Gastroesophageal sphincter (tissue), 3 donors: ENCODE results near the gene FNDC3A.
"Not testable (repeated sequence)": the region's sequence is repeated elsewhere in the genome, so short reads cannot be mapped to it uniquely, and the experiment has no call there.

Source experiments
- EP300 ChIP-seq: sonication (generic); formaldehyde crosslinking; IDR thresholded peaks from one replicate; pipeline ENCODE4 v1.6.1; 2017; ENCODE audit warnings: antibody characterized with exemption, mild to moderate bottlenecking
- TF ChIP-seq, protein P1 (sequence below), 4 experiments: fragments of 200-600 bp in 2 of 4; fragments of 450-650 bp in 2 of 4; sonication (generic) in 1 of 4; IDR thresholded peaks; one replicate each; pipeline ENCODE4 v1.5.1; 2017 to 2019; ENCODE audit warnings: antibody characterized with exemption in 4 of 4, mild to moderate bottlenecking in 2 of 4, moderate library complexity in 2 of 4

DNA sequence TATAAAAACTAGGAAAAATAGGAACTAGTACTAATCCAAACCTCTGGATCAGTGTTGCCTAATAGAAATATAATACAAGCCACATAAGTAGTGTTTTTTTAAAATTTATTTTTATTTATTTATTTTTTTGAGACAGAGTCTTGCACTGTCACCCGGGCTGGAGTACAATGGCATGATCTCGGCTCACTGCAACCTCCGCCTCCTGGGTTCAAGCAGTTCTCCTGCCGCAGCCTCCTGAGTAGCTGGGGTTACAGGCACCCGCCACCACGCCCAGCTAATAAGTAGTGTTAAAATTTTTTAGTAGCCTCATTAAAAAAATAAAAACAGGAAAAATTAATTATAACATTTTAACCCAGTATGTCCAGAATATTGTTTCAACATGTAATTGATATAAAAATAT is 94.3 kb downstream of the FNDC3A start:
- TF ChIP-seq, protein P1, sequence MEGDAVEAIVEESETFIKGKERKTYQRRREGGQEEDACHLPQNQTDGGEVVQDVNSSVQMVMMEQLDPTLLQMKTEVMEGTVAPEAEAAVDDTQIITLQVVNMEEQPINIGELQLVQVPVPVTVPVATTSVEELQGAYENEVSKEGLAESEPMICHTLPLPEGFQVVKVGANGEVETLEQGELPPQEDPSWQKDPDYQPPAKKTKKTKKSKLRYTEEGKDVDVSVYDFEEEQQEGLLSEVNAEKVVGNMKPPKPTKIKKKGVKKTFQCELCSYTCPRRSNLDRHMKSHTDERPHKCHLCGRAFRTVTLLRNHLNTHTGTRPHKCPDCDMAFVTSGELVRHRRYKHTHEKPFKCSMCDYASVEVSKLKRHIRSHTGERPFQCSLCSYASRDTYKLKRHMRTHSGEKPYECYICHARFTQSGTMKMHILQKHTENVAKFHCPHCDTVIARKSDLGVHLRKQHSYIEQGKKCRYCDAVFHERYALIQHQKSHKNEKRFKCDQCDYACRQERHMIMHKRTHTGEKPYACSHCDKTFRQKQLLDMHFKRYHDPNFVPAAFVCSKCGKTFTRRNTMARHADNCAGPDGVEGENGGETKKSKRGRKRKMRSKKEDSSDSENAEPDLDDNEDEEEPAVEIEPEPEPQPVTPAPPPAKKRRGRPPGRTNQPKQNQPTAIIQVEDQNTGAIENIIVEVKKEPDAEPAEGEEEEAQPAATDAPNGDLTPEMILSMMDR (IDR thresholded peaks at IDR 0.05): not testable (repeated sequence)
- TF ChIP-seq EP300: not testable (repeated sequence)
